GM21825 (cell line): ENCODE results near the gene MEIS1.

Source experiments
- ATAC-seq: cut with Tn5 transposase; IDR thresholded peaks from one replicate; pipeline ENCODE4 v1.9.1; 2021; ENCODE audit warnings: mild to moderate bottlenecking, moderate library complexity; ENCODE audit not compliant: unreplicated experiment

Gene MEIS1

DNA sequence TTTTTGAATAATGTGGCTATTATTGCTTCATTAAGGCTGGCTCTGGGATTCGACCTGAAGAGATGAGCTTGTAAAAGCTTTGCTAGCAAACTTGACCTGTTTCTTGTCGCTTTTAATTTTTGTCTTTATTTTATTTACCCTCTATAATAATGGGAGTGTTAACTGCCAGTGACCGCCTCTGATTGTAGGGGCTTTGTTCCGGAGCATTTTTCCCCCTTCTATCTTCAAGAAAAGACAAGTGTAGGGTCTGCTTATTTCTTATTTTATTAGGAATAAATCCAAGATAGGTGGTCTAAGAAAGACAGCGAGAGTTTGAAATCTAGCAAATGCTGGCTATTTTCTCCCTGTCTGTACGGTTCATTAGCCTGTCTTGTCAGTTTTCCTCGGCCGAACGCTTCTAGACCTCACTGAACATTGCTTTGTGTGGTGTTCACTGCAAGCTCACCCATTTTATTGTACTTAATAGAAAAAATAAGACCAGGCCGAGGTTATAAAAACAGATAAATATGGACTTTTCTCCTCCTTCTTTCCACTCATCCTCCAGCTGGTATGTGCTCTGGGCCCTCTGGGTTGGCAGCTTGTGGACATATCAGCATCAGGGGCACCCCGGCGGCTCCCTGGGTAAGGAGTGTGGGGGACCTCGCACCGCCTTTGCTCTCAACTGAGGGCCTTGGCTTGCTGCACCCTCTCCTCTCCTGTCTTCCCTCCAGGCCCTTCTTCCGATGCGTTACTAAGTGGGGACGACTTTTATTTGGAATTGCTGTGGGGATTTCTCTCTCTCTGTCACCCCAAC is 8.5 kb downstream of the MEIS1 start:
- no peak for ATAC-seq

DNA sequence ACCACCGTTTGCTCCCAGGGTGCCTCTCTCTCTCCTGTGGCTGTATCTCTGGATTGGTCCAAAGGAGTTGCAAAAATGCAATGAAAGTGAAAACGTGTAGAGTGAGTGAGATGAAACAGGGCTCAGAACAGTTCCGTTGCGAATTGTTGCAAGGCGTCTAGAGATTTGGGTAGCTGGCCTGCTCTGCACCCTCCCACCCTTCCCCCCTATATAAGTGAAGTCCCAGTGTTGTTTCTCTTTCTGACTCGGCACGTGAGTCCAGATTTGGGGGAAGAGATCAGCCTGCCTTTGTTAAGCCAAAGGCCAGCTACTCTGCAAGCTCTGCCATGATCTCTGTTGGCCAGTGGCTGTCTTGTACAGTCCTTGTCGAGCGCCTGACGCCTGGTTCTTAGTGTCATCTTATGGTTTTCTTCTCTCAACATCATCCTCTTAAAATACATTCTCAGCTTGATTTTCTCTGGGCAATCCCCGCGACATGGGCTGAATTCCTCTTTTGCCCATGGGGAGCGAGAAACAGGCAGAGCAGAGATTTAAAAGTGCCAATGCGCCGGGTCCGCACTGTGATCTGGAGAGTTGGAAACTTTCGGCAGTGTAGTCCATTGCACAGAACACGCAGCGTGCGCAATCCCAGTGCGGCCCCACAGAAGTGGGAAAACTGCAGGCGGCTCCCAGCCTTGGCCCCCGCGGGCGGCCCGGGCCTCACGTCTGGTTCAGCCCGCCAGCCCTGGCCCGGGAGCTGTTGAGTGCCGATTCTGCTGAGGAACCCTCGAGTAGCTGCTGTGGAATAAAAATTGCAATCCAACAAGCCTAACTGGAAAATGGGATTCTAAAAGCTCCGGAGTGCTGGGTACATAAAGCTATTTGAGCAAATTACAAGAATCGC is 9.3 kb downstream of the MEIS1 start:
- no peak for ATAC-seq

DNA sequence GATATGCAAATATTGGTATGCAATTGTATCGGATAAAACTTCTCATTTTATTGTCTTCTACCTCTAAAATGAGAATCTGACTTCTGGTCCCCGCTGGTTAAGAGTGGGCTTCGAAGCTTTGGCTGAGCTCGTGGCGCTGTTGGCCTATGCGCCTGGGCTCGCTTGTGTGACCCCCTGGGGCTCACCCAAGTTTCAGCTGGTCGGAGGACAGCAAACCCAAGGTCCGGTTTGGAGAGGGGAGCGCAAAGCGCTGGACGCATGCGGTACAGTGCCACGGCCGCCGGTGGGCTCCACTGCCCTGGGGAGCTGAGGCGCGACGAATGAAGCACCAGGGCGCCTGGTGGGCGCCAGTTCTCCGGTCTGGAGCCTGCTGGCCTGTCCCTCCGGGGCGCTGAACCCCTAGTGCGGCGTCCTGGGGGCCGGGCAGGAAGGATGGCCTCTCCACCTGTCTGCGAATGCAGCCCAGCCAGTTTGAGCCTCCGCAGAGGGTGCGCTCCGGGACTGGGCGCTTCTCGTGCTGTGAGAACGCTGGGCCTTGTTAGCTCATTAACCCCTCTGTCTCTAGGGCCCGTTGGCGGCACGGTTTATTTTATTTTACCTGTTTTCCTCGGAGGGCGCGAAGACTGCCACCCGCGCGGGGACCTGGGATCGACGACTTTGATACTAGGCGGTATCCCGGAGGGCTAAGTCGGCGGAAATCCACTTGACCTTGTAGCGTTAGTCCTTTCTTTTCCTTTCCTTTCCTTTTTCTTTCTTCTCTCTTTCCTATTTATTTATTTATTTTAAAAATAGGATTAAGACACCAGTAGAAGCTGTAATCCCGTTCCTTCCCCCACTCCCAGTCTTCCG is 10.4 kb downstream of the MEIS1 start:
- no peak for ATAC-seq

DNA sequence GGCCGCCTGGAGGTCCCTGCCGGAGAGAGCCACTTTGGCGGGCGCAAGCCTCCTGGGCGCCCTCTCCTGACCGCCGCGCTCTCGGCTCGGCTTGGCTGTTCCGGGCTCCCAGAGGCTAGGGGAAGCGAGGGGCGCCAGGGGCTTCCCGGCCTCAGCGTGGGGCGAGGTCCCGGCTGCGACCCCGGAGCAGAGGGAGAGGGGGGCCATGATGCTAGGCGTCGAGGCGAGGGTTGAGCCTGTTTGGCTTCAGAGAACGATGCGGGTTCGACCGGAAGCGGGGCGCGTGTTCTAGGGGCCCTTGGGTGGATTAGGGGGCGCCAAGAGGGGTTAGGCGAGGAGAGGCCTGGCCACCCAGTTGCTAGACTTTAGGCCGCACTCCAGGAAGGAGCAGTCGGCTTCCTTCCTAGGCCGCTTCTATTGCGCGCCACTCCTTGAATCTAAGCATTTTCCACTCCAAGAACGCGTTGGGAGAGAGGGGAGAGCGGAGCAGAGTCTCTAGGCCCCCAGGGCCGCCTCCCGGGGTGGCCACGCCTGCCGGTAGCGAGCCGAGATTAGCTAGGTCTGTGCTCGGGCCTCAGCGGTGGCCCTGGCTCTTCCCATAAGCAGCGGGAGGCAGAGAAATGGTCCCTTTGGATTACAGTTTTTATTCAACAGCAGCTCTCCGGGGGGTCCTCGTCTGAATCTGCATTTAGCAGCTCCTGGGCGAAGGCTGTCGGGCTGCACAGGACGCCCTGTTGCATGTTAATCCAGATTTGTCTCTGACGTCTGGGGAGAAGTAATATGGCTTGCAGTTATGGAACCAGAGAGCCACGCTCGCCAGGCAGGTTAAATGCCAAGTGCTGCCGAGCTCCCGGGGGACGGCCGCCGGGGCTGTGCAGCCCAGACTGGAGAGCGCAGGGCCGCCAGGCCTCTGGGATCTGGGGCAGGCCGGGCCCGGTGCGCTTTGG is 11.3 kb downstream of the MEIS1 start:
- no peak for ATAC-seq

DNA sequence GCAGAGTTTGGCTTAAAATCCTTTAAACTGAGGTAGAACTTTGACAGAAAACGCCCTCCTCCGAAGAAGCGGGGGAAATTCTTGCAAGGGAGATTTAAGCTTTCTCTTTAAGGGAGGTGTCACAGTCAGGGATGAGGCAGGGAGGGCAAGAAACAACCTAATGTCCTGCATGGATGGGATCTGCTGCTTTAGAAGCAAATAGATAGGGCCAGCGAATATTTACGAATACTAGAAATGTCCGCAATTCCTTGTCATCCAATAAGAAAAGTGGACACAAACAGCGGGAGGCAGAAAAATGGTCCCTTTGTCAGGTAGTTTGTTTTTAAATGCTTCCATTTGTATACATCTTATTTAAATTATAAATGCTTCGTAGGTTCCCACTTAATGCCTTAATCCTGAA is 12.0 kb downstream of the MEIS1 start:
- ATAC-seq, result no peak

DNA sequence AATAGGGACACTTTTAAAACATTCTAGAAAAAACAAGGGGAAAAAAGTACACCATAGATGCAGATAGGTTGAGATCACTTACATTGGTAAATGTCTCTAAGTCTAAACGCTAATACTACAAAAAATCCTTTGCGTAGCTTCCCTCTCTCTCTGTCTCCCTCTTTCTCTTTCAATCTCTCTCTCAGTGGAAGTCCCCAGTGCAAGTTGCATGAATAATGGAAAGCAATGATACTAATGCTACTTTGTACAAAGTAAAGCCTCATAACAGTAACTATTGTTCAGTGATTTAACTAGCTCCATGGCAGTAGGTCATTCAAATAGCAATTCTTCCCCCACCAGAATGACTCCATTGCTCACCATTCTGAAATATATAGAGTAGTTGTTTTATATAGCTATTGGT is 12.8 kb downstream of the MEIS1 start:
- ATAC-seq, result no peak

DNA sequence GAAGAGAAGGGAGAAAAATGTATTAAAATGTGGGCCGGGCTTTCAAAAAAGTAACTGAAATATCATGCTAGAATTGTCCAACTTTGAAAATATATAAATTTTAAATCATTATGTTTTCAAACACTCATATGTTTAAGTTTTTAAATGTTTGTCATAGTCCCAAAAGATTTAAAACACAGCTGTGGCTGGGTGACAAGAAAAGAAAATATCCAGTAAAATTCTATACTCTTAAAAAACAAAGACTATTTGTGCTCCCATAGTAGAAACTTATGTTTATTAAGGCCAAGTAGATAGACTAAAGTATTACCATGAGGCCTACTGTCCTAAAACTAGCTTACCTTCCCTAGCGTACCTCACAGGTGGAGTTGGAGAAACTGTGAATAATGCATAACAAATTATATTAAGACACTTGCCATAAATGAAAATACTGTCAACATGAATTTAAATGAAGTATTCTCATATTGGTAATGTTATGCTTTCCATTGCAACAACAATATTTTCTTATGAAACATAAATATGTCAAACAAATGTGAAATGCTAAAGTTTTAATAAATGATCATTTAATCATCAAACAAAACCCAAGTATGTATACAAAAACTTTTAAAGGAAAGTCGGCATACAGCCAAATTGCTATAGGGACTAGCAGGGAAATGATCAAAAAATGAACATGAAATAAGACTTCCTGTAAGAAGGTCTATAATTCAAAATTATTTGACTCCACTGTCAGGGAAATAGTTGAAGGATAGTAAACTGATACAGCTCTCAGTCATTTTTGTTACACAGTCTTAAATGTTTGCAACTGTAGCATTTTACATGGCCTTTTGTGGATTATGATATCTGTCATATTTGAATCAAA is 13.4 kb downstream of the MEIS1 start:
- ATAC-seq, result no peak

DNA sequence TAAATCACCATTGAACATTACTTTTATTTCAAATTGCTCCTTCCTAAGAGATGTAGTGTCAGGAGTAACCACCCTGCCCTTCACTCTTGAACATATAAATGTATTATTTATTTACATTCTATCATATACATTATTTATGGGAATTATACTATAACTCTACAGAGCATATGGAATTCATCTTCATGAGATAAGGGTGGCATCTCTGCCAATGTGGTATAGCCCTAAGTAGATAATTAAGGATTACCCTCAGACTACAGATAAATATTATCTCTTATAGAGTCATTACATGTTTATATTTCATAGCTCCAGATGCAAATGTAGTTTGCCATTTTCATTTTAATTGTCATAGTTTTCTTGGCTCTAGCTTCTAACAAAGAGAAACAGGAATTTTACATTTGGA is 17.3 kb downstream of the MEIS1 start:
- no peak for ATAC-seq

DNA sequence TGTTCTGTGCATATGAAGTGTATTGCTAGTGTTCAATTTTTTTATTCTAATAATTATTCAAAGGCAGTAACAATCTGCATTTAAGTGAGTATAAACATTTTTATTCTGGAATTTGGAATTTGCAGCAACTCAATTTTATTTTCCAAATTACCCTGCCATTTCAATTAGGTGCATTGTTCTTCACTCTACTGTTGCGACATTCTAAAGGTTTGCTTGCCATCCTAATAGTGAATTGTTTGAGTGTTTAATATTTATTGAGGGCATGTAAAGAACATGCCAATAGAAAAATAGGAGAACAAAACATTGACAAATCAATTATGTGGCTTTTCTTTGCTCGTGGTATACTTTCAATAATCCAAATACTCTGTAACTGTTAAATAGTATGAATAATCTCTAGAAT is 18.0 kb downstream of the MEIS1 start:
- ATAC-seq, result no peak

DNA sequence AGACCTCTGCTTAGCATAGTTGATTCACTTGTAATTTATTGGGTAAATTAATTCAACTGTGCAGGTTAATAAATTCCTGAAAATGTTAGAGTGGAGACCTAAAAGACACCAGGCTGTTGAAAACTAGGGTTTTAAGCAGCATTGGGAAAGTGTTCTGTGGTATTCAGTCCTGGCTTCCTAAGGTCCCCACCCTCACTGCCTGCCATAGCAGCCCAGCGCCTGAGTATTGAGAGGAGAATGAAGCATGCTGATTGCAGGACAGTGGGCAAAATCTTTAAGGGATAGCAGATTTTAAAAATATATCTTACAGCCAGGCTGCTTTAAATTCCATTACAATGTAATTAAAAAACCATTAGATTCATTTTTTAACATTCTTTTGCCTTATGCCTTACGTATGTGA is 20.6 kb downstream of the MEIS1 start:
- no peak for ATAC-seq

DNA sequence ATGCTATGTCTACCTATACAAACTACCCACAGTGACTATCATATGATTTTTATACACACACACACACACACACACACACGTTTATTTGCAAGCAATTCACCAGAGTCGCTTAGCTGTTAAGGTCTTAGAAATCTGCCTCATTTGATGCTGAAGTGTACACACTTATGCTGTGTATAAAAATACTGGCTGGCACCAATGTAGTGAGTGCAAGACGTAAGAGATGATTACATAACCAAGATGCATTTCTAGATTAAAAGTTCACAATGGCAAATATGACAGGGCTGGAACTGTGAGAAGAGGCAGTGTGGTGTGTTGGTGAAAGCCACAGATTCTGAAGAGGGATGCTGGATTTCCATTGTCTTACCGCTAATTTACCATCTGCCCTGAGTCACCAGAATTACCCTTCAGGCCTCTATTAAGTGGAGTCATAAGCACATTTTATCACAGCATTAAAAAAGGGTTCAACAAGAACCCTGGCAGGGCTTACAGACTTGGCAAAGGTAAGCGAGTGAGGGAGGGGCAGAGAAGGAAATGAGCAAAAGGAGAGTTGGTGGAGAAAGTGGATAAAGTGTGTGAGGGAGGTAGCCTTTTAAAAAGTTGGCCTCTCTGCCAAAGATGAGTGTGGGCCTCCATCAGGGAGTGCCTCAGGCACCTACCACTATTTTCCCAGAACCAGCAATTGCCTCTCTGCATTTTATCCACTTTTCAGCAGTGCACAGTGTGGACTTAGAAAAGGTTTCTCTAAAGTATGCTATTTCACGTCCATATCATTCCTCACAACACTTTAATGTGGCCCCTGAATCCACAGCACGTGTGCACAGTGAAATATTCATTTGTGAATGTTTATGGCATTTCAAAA is 21.5 kb downstream of the MEIS1 start:
- ATAC-seq, result no peak

DNA sequence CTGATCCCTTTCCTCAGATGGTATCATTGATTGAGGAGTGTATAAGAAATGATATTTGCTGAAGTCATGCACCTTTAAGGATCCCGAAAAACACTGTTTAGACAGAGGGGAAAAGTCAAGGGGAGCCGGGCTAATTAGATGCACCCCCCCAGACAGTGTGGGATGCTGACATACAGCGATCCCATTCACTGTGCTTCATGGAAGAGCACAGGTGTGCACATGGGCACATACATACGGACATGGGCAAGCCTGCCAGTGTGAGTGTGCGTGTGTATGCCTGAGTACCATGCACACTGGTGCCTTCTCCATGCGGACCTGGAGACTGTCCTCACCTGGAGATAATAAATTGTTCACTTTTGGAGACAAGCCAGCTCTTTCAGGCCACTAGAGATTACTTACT is 22.6 kb downstream of the MEIS1 start:
- no peak for ATAC-seq

DNA sequence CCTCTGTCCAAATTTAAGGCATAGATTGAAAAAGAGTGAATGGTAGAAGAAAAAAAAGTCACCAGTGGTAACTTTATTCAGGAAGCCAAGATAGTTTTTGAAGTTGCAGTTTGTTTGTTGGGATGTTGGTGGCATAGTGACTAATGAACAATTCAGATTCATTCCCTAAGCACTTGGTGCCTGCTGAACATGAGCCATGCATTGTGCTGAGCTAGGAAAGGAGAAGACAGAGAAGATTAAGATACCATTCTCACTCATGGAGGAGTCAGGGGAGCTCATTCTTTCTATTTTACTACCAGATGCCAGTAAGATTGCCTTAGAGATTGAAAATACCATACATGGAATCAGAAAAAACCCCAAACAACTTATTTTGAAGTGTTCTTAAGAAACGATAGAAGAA is 25.1 kb downstream of the MEIS1 start:
- no peak for ATAC-seq

DNA sequence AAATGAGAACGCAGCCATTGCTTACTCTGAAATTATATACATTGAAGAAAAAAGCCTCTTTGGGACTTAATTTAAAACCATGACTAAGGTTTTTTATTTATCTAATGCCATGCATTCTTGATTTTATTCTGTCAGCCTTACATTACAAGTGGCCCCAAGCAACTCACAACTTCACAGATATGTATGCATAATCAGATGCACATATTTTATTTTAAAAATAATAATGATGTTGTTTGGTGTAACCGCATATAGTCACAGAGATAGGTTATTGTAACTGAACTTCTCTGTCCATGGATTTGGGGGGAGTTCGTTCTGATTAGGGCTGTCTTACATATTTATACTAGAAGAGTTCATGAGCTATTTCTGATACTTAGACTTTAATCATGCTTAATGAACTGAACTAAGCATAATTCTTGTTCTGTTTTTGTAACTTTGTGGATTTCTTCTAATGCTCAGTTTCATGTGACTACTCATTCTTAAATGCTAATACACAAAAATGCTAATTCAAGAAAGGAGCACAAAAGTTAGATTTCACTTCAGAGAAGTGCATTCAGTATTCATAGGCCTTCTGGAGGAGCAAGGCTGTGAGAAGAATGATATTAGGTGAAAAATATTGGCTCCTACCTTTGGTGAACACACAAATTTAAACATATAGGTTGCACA is 26.2 kb downstream of the MEIS1 start:
- ATAC-seq, result no peak

DNA sequence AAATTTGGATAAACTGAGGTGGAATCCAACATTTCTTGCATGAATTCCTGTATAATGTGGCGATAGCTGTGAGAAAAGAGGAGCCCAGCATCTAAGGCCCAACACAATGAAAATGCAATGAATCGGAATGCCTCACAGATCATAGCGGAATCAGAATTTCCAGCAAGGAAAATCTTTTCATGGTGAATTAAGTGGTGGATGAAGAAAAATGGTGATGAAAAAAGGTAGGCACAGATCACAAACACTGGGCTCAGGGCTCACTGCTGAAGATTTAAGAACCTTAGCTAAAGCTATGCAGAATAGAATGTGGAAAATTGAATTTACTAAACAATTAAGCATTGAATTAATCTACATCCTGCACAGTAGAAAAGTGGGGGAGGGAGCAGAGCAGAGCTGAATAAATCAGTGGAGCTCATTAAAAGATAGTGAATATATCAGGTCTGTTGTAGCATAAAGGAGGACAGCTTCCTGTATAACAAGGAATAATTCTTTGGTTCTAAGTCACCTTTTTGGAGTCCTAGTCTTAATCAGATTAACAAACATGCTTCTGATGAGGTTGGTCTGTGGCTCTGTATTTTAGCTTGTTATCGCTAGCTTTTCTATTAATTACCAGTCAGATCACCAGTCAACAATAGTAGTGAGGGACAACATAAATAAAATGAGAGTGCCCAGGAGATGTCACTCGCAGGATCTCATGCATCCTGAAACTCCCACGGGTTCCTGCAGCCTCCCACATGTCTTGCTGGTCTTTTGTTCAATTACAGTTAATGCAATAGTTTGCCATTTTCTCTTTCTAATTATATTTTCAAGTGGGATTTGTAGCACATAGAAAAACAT is 27.0 kb downstream of the MEIS1 start:
- no peak for ATAC-seq

DNA sequence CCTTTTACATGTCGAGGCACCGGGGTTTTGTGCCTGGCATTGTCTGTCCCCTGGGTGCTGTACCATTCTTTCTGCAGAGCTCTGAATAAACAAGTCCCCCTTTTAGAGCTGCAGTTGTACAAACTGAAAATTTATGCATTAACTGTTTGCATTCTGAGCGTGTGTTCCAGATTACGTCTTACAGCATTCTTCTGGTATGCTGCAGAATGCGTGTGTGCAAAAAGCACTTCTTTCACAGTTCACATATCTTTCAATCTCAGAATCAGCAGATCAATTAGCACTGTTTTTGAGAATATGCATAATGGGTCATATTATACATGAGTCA is 27.5 kb downstream of the MEIS1 start:
- ATAC-seq, result no peak

DNA sequence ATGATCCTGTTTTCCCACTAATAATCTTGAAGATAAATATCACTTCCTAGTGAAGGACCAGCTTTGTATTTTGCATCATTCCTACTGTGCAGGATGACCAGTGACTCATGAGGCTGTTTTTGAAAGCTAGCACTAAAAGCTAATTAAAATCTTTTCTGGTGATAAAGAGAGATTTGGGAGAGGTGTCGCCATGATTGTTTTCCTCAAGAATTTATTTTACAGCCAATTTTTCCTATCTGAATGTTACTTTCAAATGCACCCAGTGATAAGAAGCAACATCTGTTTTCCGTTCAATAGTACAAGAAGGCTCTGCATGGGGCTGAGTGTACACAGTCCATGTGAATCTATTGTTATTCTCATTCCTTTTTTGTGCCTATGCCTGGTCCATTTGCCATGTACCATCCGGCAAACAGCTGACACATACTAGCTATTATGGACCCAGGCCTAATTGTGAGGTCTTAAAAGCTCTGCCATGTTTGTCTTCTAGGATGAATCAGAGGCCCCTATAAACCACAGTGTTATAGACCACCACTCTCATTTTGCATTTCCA is 28.4 kb downstream of the MEIS1 start:
- no peak for ATAC-seq
